Stomach (tissue), 9 donors: Measurements from ENCODE around the gene PLPP4. TPM values are rescaled to one million over a fixed set of nuclear protein-coding genes. Genes with fewer than 3 reads are reported as not detected.
"Not testable (repeated sequence)": the region's sequence is repeated elsewhere in the genome, so short reads cannot be mapped to it uniquely, and the experiment has no call there.

Experiments
- DNase-seq, 2 donors: peaks; one replicate each; pipeline versions ENCODE4 v3.0.0 to v3.0.0-alpha.2; 2013 to 2019
- H3K27ac ChIP-seq, 5 donors: fragments of 200-600 bp in 4 of 5; sonication (generic) in 4 of 5; one replicate each; pipeline ENCODE4 v1.5.1; 2013 to 2019; ENCODE audit warnings: mild to moderate bottlenecking in 1 of 5, moderate library complexity in 1 of 5
- H3K27me3 ChIP-seq, 3 donors: fragments of 200-600 bp; sonication (generic); one replicate each; pipeline ENCODE4 v1.5.1; 2017 to 2019; ENCODE audit warnings: mixed run types in 1 of 3
- H3K36me3 ChIP-seq, 4 donors: fragments of 200-600 bp; sonication (generic); 1 replicate in 3 of 4; 2 replicates in 1 of 4; pipeline ENCODE4 v1.5.1; 2016 to 2019
- H3K4me1 ChIP-seq, 4 donors: fragments of 200-600 bp; sonication (generic); one replicate each; pipeline ENCODE4 v1.5.1; 2016 to 2019
- H3K4me3 ChIP-seq, 4 donors: fragments of 200-600 bp; sonication (generic) in 3 of 4; one replicate each; pipeline ENCODE4 v1.5.1; 2016 to 2019; ENCODE audit warnings: mild to moderate bottlenecking in 1 of 4
- H3K9me3 ChIP-seq, 4 donors: fragments of 200-600 bp; sonication (generic); one replicate each; pipeline ENCODE4 v1.5.1; 2016 to 2019
- EP300 ChIP-seq: sonication (generic); formaldehyde crosslinking; IDR thresholded peaks from one replicate; pipeline ENCODE4 v1.6.1; 2017; ENCODE audit warnings: antibody characterized with exemption
- POLR2A ChIP-seq, 4 donors: fragments of 450-650 bp; IDR thresholded peaks; one replicate each; pipeline ENCODE4 v1.6.1; 2016; ENCODE audit warnings: antibody characterized with exemption in 4 of 4, control low read depth in 2 of 4, mild to moderate bottlenecking in 1 of 4, moderate library complexity in 1 of 4
- POLR2AphosphoS5 ChIP-seq, 3 donors: sonication (generic); formaldehyde crosslinking; IDR thresholded peaks; one replicate each; pipeline ENCODE4 v1.6.1; 2016; ENCODE audit warnings: antibody characterized with exemption in 3 of 3
- WGBS, 5 donors: extraction: QIAGEN DNeasy Blood & Tissue Kit in 3 of 5; methylation state at CpG; one replicate each; pipeline versions ENCODE4 v1.1.5 to v1.1.7; 2013 to 2018; 5-methylcytosine and 5-hydroxymethylcytosine counted together
- intact Hi-C: fragments of 100-400 bp; cut with DNase I; formaldehyde crosslinking; loops from one replicate; pipeline ENCODE4 v1.15.1; 2023; ENCODE audit warnings: low total_unique reads
- polyA plus RNA-seq, 3 donors: library from polyadenylated mRNA; stranded (reverse); fragments of 200-250 nt; gene quantifications; one replicate each; pipeline ENCODE4 v1.2.3, GENCODE V29; 2013
- total RNA-seq, 5 donors: library from RNA; depleted of rRNA; stranded (reverse); fragments of >200 nt; gene quantifications; one replicate each; pipeline versions ENCODE4 v1.1.0 to v1.2.3, GENCODE V29; 2014 to 2016
- TF ChIP-seq, protein P1 (sequence below), 7 experiments: fragments of 450-650 bp in 4 of 7; fragments of 200-600 bp in 3 of 7; sonication (generic) in 3 of 7; IDR thresholded peaks; one replicate each; pipeline ENCODE4 v1.5.1; 2016 to 2019; ENCODE audit warnings: antibody characterized with exemption in 7 of 7, control low read depth in 2 of 7, mild to moderate bottlenecking in 1 of 7
- donor health status: healthy with polysubstance abuse.
- donor health status: Bipolar disorder and iron deficiency.
- donor health status: healthy.

Gene PLPP4
- total and polyA plus RNA-seq, 8 donors = not detected

DNA sequence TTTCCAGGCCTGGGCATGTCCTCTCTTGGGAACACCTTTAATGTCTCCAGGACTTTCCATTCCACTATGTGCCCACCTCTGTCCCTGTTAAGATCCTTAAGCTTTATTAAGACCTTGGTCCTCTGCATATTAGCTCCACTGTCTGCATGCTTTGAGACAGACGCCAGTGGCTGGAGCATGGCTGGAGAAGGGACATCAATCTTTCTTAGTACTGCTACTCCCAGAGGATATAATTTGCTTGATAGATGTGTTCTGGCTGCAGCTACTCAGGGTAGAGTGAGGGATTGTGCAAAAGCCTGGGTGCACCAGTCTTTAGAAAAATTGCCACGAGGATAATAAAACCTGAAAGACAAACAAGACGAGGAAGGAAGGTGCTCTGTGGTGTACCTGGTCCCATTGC is 42.9 kb downstream of the PLPP4 start:
- H3K36me3 ChIP-seq = no peaks in the 10 kb centered on the region
- no peak overlapping the region for H3K4me3 ChIP-seq
- no peak for DNase-seq
- no peak overlapping the region for H3K27ac ChIP-seq
- H3K27me3 ChIP-seq = peaks cover 0 to 12% (median 0%) of the 10 kb centered on the region in 3 donors
- TF ChIP-seq, protein P1, sequence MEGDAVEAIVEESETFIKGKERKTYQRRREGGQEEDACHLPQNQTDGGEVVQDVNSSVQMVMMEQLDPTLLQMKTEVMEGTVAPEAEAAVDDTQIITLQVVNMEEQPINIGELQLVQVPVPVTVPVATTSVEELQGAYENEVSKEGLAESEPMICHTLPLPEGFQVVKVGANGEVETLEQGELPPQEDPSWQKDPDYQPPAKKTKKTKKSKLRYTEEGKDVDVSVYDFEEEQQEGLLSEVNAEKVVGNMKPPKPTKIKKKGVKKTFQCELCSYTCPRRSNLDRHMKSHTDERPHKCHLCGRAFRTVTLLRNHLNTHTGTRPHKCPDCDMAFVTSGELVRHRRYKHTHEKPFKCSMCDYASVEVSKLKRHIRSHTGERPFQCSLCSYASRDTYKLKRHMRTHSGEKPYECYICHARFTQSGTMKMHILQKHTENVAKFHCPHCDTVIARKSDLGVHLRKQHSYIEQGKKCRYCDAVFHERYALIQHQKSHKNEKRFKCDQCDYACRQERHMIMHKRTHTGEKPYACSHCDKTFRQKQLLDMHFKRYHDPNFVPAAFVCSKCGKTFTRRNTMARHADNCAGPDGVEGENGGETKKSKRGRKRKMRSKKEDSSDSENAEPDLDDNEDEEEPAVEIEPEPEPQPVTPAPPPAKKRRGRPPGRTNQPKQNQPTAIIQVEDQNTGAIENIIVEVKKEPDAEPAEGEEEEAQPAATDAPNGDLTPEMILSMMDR (IDR thresholded peaks at IDR 0.05) = no peak
- TF ChIP-seq EP300 (no peak), POLR2AphosphoS5 (IDR thresholded peaks at IDR 0.05) (no peak), POLR2A (IDR thresholded peaks at IDR 0.05) (no peak)
- WGBS, 5 donors = 66 to 81% (median 74%) methylated on average over 3 of the region's 3 CpGs
- peaks cover 0 to 5% (median 0%) of the 10 kb centered on the region in 4 donors for H3K4me1 ChIP-seq
- no peaks in the 10 kb centered on the region for H3K9me3 ChIP-seq
- intact Hi-C loops = no loop called here

DNA sequence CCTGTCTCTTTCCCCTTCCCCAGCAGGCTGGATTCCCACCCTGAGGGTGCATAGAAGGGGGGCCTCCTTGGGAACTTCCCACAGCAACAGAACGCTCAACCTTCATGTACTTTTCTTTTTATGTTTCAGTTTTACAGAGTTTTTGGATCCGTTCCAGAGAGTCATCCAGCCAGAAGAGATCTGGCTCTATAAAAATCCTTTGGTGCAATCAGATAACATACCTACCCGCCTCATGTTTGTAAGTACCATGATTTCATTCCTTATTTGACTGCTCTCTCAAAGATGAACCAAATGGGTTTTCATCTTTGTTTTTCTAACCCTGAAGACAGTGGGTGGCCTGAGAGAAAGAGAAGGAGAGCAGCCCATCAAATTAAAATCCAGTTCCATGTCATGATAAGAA is 46.7 kb downstream of the PLPP4 start:
- no peaks in the 10 kb centered on the region for H3K36me3 ChIP-seq
- peaks cover 0 to 12% (median 0%) of the 10 kb centered on the region in 3 donors for H3K27me3 ChIP-seq
- TF ChIP-seq POLR2AphosphoS5 (IDR thresholded peaks at IDR 0.05) (no peak), EP300 (no peak), POLR2A (IDR thresholded peaks at IDR 0.05) (no peak)
- TF ChIP-seq, protein P1 (IDR thresholded peaks at IDR 0.05) = no peak
- H3K4me1 ChIP-seq = peaks cover 0 to 5% (median 0%) of the 10 kb centered on the region in 4 donors
- intact Hi-C loops = no loop called here
- H3K4me3 ChIP-seq = no peak overlapping the region
- no peak for DNase-seq
- no peak overlapping the region for H3K27ac ChIP-seq
- no peaks in the 10 kb centered on the region for H3K9me3 ChIP-seq
- 45 to 76% (median 58%) methylated on average over 3 of the region's 3 CpGs for WGBS, 5 donors

DNA sequence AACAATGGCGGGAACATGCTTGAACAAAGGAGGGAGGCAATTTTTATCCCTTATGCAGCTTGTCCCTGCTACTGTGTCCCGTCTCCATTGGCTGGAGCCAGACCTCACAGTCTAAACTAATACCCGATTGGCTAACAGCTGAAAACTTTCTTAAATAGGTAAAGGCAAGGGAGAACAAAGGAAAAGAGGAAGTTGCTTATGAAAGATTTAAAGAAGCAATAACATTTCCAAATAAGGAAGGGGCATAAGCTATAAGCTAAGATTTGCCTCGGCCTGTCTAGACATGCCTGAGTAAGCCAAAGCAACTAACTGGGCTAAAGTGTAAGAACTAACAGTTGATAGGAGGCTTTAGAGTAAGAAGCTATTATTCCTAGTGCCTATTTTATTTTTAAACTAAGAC is 47.2 kb downstream of the PLPP4 start:
- H3K27me3 ChIP-seq = peaks cover 0 to 12% (median 0%) of the 10 kb centered on the region in 3 donors
- H3K4me1 ChIP-seq, H3K4me3 ChIP-seq, DNase-seq, H3K36me3 ChIP-seq, H3K27ac ChIP-seq, intact Hi-C loops, H3K9me3 ChIP-seq: not testable (repeated sequence)
- 63 to 70% (median 69%) methylated on average over 4 of the region's 4 CpGs for WGBS, 5 donors

DNA sequence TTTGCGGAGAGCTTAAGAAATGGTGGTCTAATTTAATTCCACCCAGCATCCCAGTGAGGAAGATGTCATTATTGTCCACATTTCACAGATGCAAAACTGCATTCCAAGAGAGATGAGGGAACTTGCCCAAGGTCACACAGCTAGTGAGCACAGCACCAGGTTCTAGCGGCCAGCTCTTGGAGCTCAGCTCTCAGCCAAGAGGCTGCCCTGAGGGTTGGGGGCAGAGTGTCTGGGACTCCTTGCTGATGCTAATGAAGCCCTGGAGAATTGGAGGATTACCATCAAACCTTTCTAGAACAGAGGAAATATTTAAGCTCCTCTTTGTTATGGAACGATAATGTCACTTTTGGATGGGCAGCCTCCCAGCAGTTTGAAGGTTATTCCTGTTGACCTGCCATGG is 48.0 kb downstream of the PLPP4 start:
- no peak for DNase-seq
- Histone ChIP-seq H3K4me1 (peaks cover 0 to 5% (median 0%) of the 10 kb centered on the region in 4 donors), H3K27me3 (peaks cover 0 to 12% (median 0%) of the 10 kb centered on the region in 3 donors), H3K4me3 (no peak overlapping the region), H3K36me3 (no peaks in the 10 kb centered on the region), H3K27ac (no peak overlapping the region), H3K9me3 (no peaks in the 10 kb centered on the region)
- intact Hi-C loops = no loop called here
- no peak for TF ChIP-seq EP300
- no peak for TF ChIP-seq POLR2AphosphoS5 (IDR thresholded peaks at IDR 0.05)
- no peak for TF ChIP-seq POLR2A (IDR thresholded peaks at IDR 0.05)
- TF ChIP-seq, protein P1 (IDR thresholded peaks at IDR 0.05) = no peak
- WGBS, 5 donors = 80 to 91% (median 88%) methylated on average over 3 of the region's 3 CpGs

DNA sequence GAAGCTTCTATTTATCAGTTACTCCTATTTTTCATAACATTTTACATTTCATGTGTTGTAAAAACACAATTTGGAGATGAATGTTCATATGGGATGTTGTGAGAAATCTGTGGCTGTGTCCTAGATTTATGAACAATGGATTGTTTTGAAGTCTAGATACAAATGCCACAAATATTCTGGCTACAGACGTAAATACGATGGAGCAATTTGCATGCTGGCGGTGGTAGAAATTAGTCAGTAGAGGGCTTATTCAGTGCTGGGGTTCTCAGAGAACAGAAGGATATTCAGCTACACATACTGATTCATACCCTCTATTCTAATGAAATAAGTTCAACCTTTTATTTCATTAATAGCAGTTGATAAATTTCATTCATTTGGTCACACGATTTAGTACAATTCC is 48.8 kb downstream of the PLPP4 start:
- Histone ChIP-seq H3K27me3 (peaks cover 0 to 12% (median 0%) of the 10 kb centered on the region in 3 donors), H3K36me3 (no peaks in the 10 kb centered on the region), H3K9me3 (no peaks in the 10 kb centered on the region), H3K4me1 (peaks cover 0 to 5% (median 0%) of the 10 kb centered on the region in 4 donors), H3K27ac (no peak overlapping the region), H3K4me3 (no peak overlapping the region)
- WGBS, 5 donors = 86 to 93% (median 92%) methylated on average over 4 of the region's 4 CpGs
- intact Hi-C loops = no loop called here
- TF ChIP-seq EP300 (no peak), POLR2AphosphoS5 (IDR thresholded peaks at IDR 0.05) (no peak), POLR2A (IDR thresholded peaks at IDR 0.05) (no peak)
- TF ChIP-seq, protein P1 (IDR thresholded peaks at IDR 0.05) = no peak
- no peak for DNase-seq
